ENCODE measurements around the gene CXCL12.

The CXCL12 gene

DNA sequence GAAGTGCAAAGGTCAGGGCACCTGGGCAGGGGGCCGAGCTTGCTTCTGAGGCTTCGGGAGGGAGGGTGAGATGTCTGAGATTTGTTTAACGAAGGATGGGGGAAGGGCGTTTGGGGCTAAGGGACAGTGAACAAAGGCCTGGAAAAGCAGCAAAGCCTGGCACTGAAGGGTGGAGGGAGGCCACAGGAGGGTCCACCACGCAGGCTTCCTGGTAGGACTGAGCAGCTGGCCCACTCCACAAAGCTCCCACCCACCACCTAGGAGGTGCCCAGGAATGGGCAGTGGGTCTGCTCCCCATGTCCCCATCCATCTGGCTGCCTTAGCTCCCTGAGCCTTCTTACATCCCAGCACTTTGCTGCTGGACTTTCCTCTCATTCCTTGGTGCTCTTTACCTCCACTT is 39.4 kb upstream of the CXCL12 start:
- TF ChIP-seq, protein P1, sequence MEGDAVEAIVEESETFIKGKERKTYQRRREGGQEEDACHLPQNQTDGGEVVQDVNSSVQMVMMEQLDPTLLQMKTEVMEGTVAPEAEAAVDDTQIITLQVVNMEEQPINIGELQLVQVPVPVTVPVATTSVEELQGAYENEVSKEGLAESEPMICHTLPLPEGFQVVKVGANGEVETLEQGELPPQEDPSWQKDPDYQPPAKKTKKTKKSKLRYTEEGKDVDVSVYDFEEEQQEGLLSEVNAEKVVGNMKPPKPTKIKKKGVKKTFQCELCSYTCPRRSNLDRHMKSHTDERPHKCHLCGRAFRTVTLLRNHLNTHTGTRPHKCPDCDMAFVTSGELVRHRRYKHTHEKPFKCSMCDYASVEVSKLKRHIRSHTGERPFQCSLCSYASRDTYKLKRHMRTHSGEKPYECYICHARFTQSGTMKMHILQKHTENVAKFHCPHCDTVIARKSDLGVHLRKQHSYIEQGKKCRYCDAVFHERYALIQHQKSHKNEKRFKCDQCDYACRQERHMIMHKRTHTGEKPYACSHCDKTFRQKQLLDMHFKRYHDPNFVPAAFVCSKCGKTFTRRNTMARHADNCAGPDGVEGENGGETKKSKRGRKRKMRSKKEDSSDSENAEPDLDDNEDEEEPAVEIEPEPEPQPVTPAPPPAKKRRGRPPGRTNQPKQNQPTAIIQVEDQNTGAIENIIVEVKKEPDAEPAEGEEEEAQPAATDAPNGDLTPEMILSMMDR (IDR thresholded peaks at IDR 0.05; ENCODE audit: insufficient read depth, low read length, missing control alignments): no peak
- ChIA-PET CTCF (no interaction called here), POLR2A (no interaction called here)
- no peak overlapping the region for H3K4me3 ChIP-seq (ENCODE audit: low read depth, low read length)
- DNase-seq (ENCODE audit: low read depth, low spot score): no peak

DNA sequence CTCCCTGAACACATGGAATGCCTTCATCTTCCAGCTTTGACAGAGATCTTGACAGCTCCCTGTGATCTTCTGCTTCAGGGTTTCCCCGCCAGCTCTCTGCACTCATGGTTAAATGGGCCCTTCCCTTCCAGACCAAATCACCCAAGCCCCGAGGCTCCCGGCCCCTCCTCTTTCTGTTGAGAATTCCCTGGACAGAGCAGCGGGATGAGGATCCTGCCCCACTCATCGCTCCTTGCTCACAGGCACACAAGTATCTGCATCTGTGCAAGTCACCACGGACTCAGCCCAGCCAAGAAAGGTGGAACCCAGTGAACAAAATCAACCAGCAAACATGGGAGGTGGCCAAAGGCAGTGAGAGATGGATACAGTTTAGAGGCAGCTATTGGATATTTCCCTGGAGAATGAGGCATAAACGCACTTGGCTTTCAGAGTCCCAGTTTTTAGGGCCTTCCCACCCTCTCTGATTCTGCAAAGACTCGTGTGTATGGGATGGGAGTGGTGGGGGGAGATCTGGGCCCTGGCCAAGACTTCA is 37.7 kb upstream of the CXCL12 start:
- ChIA-PET CTCF (no interaction called here), POLR2A (no interaction called here)
- TF ChIP-seq, protein P1 (IDR thresholded peaks at IDR 0.05; ENCODE audit: insufficient read depth, low read length, missing control alignments): no peak
- H3K4me3 ChIP-seq (ENCODE audit: low read depth, low read length): no peak overlapping the region
- DNase-seq (ENCODE audit: low read depth, low spot score): no peak

DNA sequence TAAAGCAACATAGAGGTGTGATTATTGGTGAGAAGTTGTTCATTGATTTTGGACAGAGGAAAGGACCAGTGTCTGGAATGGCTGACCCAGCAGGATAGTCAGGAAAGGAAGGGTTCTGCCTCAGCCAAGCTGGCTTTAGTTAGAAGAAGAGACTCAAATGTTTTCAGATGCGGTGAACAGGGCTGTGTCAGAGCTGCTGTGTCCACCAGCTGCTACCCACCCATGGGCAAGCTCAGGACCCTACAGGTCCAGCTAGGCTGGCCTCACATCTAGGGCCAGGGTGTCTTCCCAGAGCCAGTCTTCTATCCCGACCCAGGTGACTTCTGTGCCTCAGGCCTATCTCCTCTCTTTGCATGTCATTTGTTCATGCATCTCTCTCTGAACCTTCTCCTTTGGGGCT is 37.3 kb upstream of the CXCL12 start:
- CTCF ChIA-PET: no interaction called here
- TF ChIP-seq, protein P1 (IDR thresholded peaks at IDR 0.05; ENCODE audit: insufficient read depth, low read length, missing control alignments): no peak

DNA sequence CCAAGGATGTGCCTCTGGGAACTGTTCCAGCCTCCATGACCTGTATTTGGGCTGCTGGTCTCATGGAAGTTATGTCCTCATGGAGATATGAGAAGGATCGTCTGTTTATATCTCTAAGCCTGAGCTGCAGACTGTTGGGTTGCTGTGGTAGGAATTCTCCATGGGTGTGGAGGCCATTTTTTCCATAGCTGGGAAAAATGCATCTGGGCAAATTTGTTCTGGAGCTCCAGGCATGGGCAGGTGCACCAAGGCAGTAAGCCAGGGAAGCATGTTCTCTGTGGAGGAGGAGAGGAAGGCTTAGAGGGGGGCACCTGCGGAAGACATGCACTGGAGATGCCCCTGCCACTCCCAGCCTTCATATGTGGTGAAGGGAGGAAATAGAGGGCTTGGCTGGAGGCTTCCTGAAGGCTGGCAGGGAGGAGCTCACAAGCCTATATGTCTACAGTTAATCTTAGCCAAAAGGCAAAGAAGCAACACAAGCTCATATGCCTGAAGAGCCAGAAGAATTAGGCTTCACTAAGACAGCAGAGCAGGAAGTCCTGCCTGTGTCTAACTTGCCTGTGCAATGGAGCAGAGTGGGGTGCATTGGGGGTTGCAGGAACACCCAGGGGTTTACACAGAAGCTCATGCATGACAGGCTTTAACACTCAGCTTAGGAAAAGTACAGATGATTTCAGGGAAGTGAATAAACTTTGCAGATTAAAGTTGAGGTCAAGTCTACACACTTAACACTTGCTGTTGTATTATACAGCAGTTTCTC is 35.1 kb upstream of the CXCL12 start:
- ChIA-PET POLR2A (no interaction called here), CTCF (interaction anchor here (1.1 kb wide), 1 partner anchor 11 kb away, joined by 3 read pairs; no protein-coding TSS in a partner anchor)
- DNase-seq (ENCODE audit: low read depth, low spot score): no peak
- TF ChIP-seq, protein P1 (IDR thresholded peaks at IDR 0.05; ENCODE audit: insufficient read depth, low read length, missing control alignments): no peak
- no peak overlapping the region for H3K4me3 ChIP-seq (ENCODE audit: low read depth, low read length)

More for the DNA sequence above, 37.3 kb upstream of the CXCL12 start:
- DNase-seq (ENCODE audit: low read depth, low spot score): no peak
- POLR2A ChIA-PET: no interaction called here
- no peak overlapping the region for H3K4me3 ChIP-seq (ENCODE audit: low read depth, low read length)

DNA sequence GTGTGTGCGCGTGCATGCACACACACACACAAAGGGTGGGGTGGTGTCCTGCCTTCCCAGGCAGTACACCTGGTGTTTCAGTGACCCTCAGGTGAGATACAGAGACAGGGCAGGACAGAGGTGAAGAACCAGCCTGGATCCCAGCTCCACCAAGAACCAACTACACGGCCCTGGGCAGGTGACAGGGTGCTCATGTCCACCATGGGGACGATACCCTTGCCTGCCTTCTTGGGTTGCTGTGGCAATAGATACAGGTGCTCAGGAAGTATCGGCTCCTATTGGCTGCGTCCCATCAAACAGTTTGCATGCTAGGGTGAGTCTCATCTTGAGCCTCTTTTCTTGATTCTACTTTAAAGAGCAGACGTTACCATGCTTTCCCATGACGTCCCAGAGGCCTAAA is 33.7 kb upstream of the CXCL12 start:
- no peak overlapping the region for H3K4me3 ChIP-seq (ENCODE audit: low read depth, low read length)
- ChIA-PET CTCF (no interaction called here), POLR2A (no interaction called here)
- TF ChIP-seq, protein P1 (IDR thresholded peaks at IDR 0.05; ENCODE audit: insufficient read depth, low read length, missing control alignments): no peak
- DNase-seq (ENCODE audit: low read depth, low spot score): no peak

DNA sequence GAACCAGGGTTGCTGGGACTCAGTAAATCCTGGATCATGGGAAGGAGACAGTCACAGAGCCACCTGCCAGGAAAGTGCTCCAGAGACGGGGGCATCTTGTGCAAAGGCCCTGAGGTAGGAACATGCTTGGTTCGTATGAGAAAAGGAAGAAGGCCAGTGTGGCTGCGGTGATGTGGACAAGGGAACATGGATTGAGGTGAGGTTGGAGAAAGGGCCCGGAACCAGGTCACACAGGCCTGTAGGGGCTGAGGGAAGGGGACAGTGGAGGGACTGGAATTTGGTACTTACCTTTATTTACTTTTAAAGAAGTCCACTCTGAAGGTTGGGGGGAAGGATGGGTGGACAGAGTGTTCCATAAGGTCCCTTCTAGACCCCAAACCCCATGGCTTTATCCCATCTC is 32.9 kb upstream of the CXCL12 start:
- DNase-seq (ENCODE audit: low read depth, low spot score): no peak
- no peak overlapping the region for H3K4me3 ChIP-seq (ENCODE audit: low read depth, low read length)
- POLR2A ChIA-PET: no interaction called here
- CTCF ChIA-PET: no interaction called here
- TF ChIP-seq, protein P1 (IDR thresholded peaks at IDR 0.05; ENCODE audit: insufficient read depth, low read length, missing control alignments): no peak

Data from AG04449 (cell line).